Measurements from ENCODE around the gene SH2D1B.

Gene SH2D1B

GRCh38 chr1:162416215-162416614 is 4.3 kb upstream of the SH2D1B start:
- H3K4me3 ChIP-seq (ENCODE audit: low read depth, low read length), result no peak overlapping the region
- DNase-seq (ENCODE audit: low read depth), result no peak
- TF ChIP-seq CTCF (IDR thresholded peaks at IDR 0.05; ENCODE audit: control insufficient read depth, extremely low read depth, insufficient read depth), result no peak

- no peak for DNase-seq (ENCODE audit: low read depth)
- no peak for TF ChIP-seq CTCF (IDR thresholded peaks at IDR 0.05; ENCODE audit: control insufficient read depth, extremely low read depth, insufficient read depth)
- H3K4me3 ChIP-seq (ENCODE audit: low read depth, low read length), result no peak overlapping the region
These were observed 4.4 kb downstream of the SH2D1B start for GRCh38 chr1:162407539-162407938.

GRCh38 chr1:162406811-162407210 is 5.1 kb downstream of the SH2D1B start:
- no peak overlapping the region for H3K4me3 ChIP-seq (ENCODE audit: low read depth, low read length)
- DNase-seq (ENCODE audit: low read depth), result no peak
- TF ChIP-seq CTCF (IDR thresholded peaks at IDR 0.05; ENCODE audit: control insufficient read depth, extremely low read depth, insufficient read depth), result no peak

- H3K4me3 ChIP-seq (ENCODE audit: low read depth, low read length), result no peak overlapping the region
- DNase-seq (ENCODE audit: low read depth), result no peak
- TF ChIP-seq CTCF (IDR thresholded peaks at IDR 0.05; ENCODE audit: control insufficient read depth, extremely low read depth, insufficient read depth), result no peak
These were observed 6.1 kb downstream of the SH2D1B start for GRCh38 chr1:162405800-162406199.

- no peak for TF ChIP-seq CTCF (IDR thresholded peaks at IDR 0.05; ENCODE audit: control insufficient read depth, extremely low read depth, insufficient read depth)
- DNase-seq (ENCODE audit: low read depth), result no peak
- no peak overlapping the region for H3K4me3 ChIP-seq (ENCODE audit: low read depth, low read length)
These were observed 7.3 kb downstream of the SH2D1B start for GRCh38 chr1:162404550-162405160.

GRCh38 chr1:162400790-162401355 is 11.1 kb downstream of the SH2D1B start:
- DNase-seq (ENCODE audit: low read depth), result no peak
- H3K4me3 ChIP-seq (ENCODE audit: low read depth, low read length), result no peak overlapping the region
- no peak for TF ChIP-seq CTCF (IDR thresholded peaks at IDR 0.05; ENCODE audit: control insufficient read depth, extremely low read depth, insufficient read depth)

Measured in LNCaP clone FGC (cell line).